ENCODE data around the gene FOXL2NB. TPM values are rescaled to one million over a fixed set of nuclear protein-coding genes. Genes with fewer than 3 reads are reported as not detected.

FOXL2NB gene
- polyA plus RNA-seq, 2 of the 4 experiments (the other 2 are of a cell fraction): 2.3 to 3.2 TPM

GRCh38 chr3:138941259-138941885 is 5.6 kb upstream of the FOXL2NB start (continued):
- peak; percentile 55 for TF ChIP-seq CTCF (IDR thresholded peaks at IDR 0.05)
- TF ChIP-seq NR3C1 (IDR thresholded peaks at IDR 0.05): no peak
- no peak for TF ChIP-seq CEBPB (IDR thresholded peaks at IDR 0.05)
- no peak for TF ChIP-seq GATA3 (IDR thresholded peaks at IDR 0.05; ENCODE audit: borderline replicate concordance)
- TF ChIP-seq MAX (IDR thresholded peaks at IDR 0.05): no peak
- TF ChIP-seq ESRRA (IDR thresholded peaks at IDR 0.05; ENCODE audit: borderline replicate concordance, low read length): no peak

- no peak overlapping the region for H3K4me2 ChIP-seq
- 86% methylated on average over 3 of the region's 4 CpGs for WGBS (ENCODE audit: missing lambda C conversion rate)
- CTCF ChIA-PET: interaction anchor here (0.8 to 1.6 kb wide), 8 partner anchors 9 to 387 kb away, joined by 3 to 5 read pairs (median 3); partner anchors contain the start of gene CEP70
- H3K4me3 ChIP-seq: no peak overlapping the region
- DNase-seq (ENCODE audit: low read depth in 1 of 2, low spot score in 1 of 2): no peak
- POLR2A ChIA-PET: no interaction called here
- H3K27ac ChIP-seq: no peak overlapping the region
- FAIRE-seq: no peak
- no peak for ATAC-seq
- H3K9me3 ChIP-seq: no peaks in the 10 kb centered on the region
- H3K4me1 ChIP-seq: no peaks in the 10 kb centered on the region; the same call in 2 of the 3 replicates
- TF ChIP-seq HOXA7 (CRISPR knock-in tag; IDR thresholded peaks at IDR 0.05) (no peak), NPAS2 (CRISPR knock-in tag; IDR thresholded peaks at IDR 0.05; ENCODE audit: borderline replicate concordance) (no peak), KDM5A (IDR thresholded peaks at IDR 0.05) (no peak), HEYL (CRISPR knock-in tag; IDR thresholded peaks at IDR 0.05) (no peak), ELK1 (IDR thresholded peaks at IDR 0.05; ENCODE audit: low read depth, low read length) (no peak), ZNF302 (CRISPR knock-in tag; IDR thresholded peaks at IDR 0.05) (no peak), BHLHE40 (IDR thresholded peaks at IDR 0.05; ENCODE audit: low read depth, low read length) (no peak), HMGXB4 (CRISPR knock-in tag; IDR thresholded peaks at IDR 0.05; ENCODE audit: borderline replicate concordance) (no peak), CHD2 (IDR thresholded peaks at IDR 0.05; ENCODE audit: low read length, partially characterized antibody) (no peak), KDM1A (IDR thresholded peaks at IDR 0.05; ENCODE audit: low read depth) (no peak), MAX (IDR thresholded peaks at IDR 0.05) (no peak)
Observed at GRCh38 chr3:138942271-138942670, 4.7 kb upstream of the FOXL2NB start.

- H3K4me3 ChIP-seq: no peak overlapping the region
- H3K9me3 ChIP-seq: no peaks in the 10 kb centered on the region
- ChIA-PET CTCF (interaction anchor here (0.8 to 1.6 kb wide), 7 partner anchors 10 to 386 kb away, joined by 3 to 5 read pairs (median 3); partner anchors contain the start of gene CEP70), POLR2A (no interaction called here)
- no peak overlapping the region for H3K4me2 ChIP-seq
- DNase-seq (ENCODE audit: low read depth in 1 of 2, low spot score in 1 of 2) (no peak), FAIRE-seq (no peak), ATAC-seq (no peak)
- TF ChIP-seq KDM5A (IDR thresholded peaks at IDR 0.05): no peak
- no peak for TF ChIP-seq RFX5 (IDR thresholded peaks at IDR 0.05)
- no peak for TF ChIP-seq HOXA7 (CRISPR knock-in tag; IDR thresholded peaks at IDR 0.05)
- no peak for TF ChIP-seq USF2 (IDR thresholded peaks at IDR 0.05)
- TF ChIP-seq NPAS2 (CRISPR knock-in tag; IDR thresholded peaks at IDR 0.05; ENCODE audit: borderline replicate concordance): no peak
- no peak for TF ChIP-seq ZNF302 (CRISPR knock-in tag; IDR thresholded peaks at IDR 0.05)
- no peak for TF ChIP-seq CBX8 (IDR thresholded peaks at IDR 0.05)
- peaks cover 3% of the 10 kb centered on the region; the same call in 1 of the 3 replicates for H3K4me1 ChIP-seq
- H3K27ac ChIP-seq: no peak overlapping the region
- 92% methylated on average over 15 of the region's 25 CpGs for WGBS (ENCODE audit: missing lambda C conversion rate)
Observed at GRCh38 chr3:138942861-138943623, 4.0 kb upstream of the FOXL2NB start.
